HepG2 (cell line): ENCODE results near the gene SGIP1. TPM values are rescaled to one million over a fixed set of nuclear protein-coding genes. Genes with fewer than 3 reads are reported as not detected.

Experiments
- ATAC-seq: fragments of 200-7000 bp; cut with Tn5 transposase; 3 replicates; pipeline ENCODE4 v1.9.1; 2020; ENCODE audit warnings: mild to moderate bottlenecking, moderate library complexity
- BruUV-seq: library from RNA; stranded (reverse); fragments of 400-500 nt; replicated peaks from 2 replicates; lab custom pipeline; 2021; lab: Mats Ljungman, UMichigan
- CTCF ChIA-PET: fragments of 300-600 bp; formaldehyde crosslinking; extraction: SDS; loops from one replicate; lab custom pipeline; 2021; ENCODE audit warnings: low total read pairs, inconsistent platforms, low intra/inter-chr PET ratio; lab: Yijun Ruan, JAX
- POLR2A ChIA-PET: fragments of 350-600 bp; sonication (Branson Sonifier 250); formaldehyde crosslinking; loops from one replicate; lab custom pipeline; 2020; ENCODE audit warnings: antibody characterized with exemption, inconsistent platforms; lab: Yijun Ruan, JAX
- DNase-seq: peaks from one replicate; pipeline ENCODE4 v3.0.0-alpha.2; 2015; ENCODE audit warnings: low spot score
- FAIRE-seq: peaks from 3 replicates; lab custom pipeline; 2011; peaks lifted over from hg19 to GRCh38; lab: Jason Lieb, UNC
- H2AFZ ChIP-seq: one replicate; pipeline ENCODE4 v1.6.1; 2011; ENCODE audit warnings: low read length, inconsistent platforms
- H3K27ac ChIP-seq: fragments of 300-600 bp; 3 replicates; pipeline ENCODE4 v1.8.0; 2011; ENCODE audit warnings: mixed run types, mild to moderate bottlenecking, mixed read lengths, low read length, inconsistent platforms; ENCODE audit not compliant: insufficient read depth; ENCODE audit errors: extremely low read length
- H3K27me3 ChIP-seq, 2 experiments: fragments of 200-600 bp in 1 of 2; 2 replicates in 1 of 2; 3 replicates in 1 of 2; pipeline versions ENCODE4 v1.6.0 to v1.8.0; 2011; ENCODE audit warnings: low read length in 2 of 2, mild to moderate bottlenecking in 2 of 2, moderate library complexity in 2 of 2, inconsistent platforms in 1 of 2; ENCODE audit not compliant: insufficient read depth in 2 of 2, control insufficient read depth in 1 of 2
- H3K36me3 ChIP-seq, 2 experiments: fragments of 200-600 bp in 1 of 2; replicated peaks in 1 of 2; 2 replicates in 1 of 2; 3 replicates in 1 of 2; pipeline versions ENCODE4 v1.5.1 to v1.8.0; 2011; ENCODE audit warnings: low read length in 2 of 2, inconsistent platforms in 1 of 2; ENCODE audit not compliant: insufficient read depth in 2 of 2, control insufficient read depth in 1 of 2
- H3K4me1 ChIP-seq: 2 replicates; pipeline ENCODE4 v1.5.1; 2012; ENCODE audit warnings: low read length, inconsistent platforms; ENCODE audit not compliant: insufficient read depth
- H3K4me2 ChIP-seq: 2 replicates; pipeline ENCODE4 v1.6.0; 2011; ENCODE audit warnings: low read depth, low read length, inconsistent platforms
- H3K4me3 ChIP-seq, 3 experiments: fragments of 200-600 bp in 1 of 3; sonication (generic), shearing (Covaris generic) in 1 of 3; replicated peaks in 1 of 3; 2 replicates each; pipeline ENCODE4 v1.5.1; 2011 to 2016; ENCODE audit warnings: low read length in 3 of 3, inconsistent platforms in 2 of 3, low read depth in 2 of 3, mild to moderate bottlenecking in 2 of 3, control low read depth in 1 of 3, mixed read lengths in 1 of 3; ENCODE audit not compliant: insufficient read depth in 1 of 3
- H3K79me2 ChIP-seq: one replicate; pipeline ENCODE4 v1.6.1; 2011; ENCODE audit warnings: low read length, inconsistent platforms; ENCODE audit not compliant: insufficient read depth
- H3K9ac ChIP-seq: 2 replicates; pipeline ENCODE4 v1.6.0; 2011; ENCODE audit warnings: mild to moderate bottlenecking, low read depth, low read length, inconsistent platforms; ENCODE audit not compliant: insufficient read depth
- H3K9me3 ChIP-seq: 2 replicates; pipeline ENCODE4 v1.5.1; 2012; ENCODE audit warnings: mild to moderate bottlenecking, low read length
- H4K20me1 ChIP-seq: 2 replicates; pipeline ENCODE4 v1.6.0; 2011; ENCODE audit warnings: inconsistent platforms, mild to moderate bottlenecking, low read length, moderate library complexity; ENCODE audit not compliant: insufficient read depth
- ARNT2 ChIP-seq: sonication (generic); formaldehyde crosslinking; IDR thresholded peaks from 2 replicates; pipeline ENCODE4 v1.8.0; 2022; ENCODE audit warnings: mild to moderate bottlenecking, low read depth, missing genetic modification reagents, moderate library complexity
- GZF1 ChIP-seq: sonication (generic); formaldehyde crosslinking; IDR thresholded peaks from 2 replicates; pipeline ENCODE4 v1.5.1; 2020; ENCODE audit warnings: mild to moderate bottlenecking, missing genetic modification reagents
- NFKB2 ChIP-seq: sonication (generic); formaldehyde crosslinking; IDR thresholded peaks from 2 replicates; pipeline ENCODE4 v1.4.0; 2020; ENCODE audit warnings: missing genetic modification reagents, borderline replicate concordance
- PHF21A ChIP-seq: sonication (generic); formaldehyde crosslinking; IDR thresholded peaks from 2 replicates; pipeline ENCODE4 v1.5.0; 2020; ENCODE audit warnings: mild to moderate bottlenecking, missing genetic modification reagents
- PRMT3 ChIP-seq: sonication (generic); formaldehyde crosslinking; IDR thresholded peaks from 2 replicates; pipeline ENCODE4 v1.8.1; 2022; ENCODE audit warnings: low read depth, mild to moderate bottlenecking, moderate library complexity, missing genetic modification reagents, borderline replicate concordance
- ZBTB8A ChIP-seq: sonication (generic); formaldehyde crosslinking; IDR thresholded peaks from 2 replicates; pipeline ENCODE4 v1.4.0; 2020; ENCODE audit warnings: mild to moderate bottlenecking, low read depth, missing genetic modification reagents, borderline replicate concordance
- ZNF549 ChIP-seq: sonication (generic); formaldehyde crosslinking; IDR thresholded peaks from 2 replicates; pipeline ENCODE4 v1.5.0; 2020; ENCODE audit warnings: missing genetic modification reagents
- WGBS: methylation state at CpG from one replicate; pipeline ENCODE4 v1.1.6; 2017; ENCODE audit warnings: low lambda C conversion rate; 5-methylcytosine and 5-hydroxymethylcytosine counted together
- in situ Hi-C: cut with HindIII; loops from 2 replicates; pipeline ENCODE4 v1.10.0; 2017; ENCODE audit warnings: low pct_unique_long_range_greater_than_20kb; ENCODE audit not compliant: extremely low pct_ligation_motif_present
- intact Hi-C: fragments of 100-400 bp; cut with micrococcal nuclease; formaldehyde crosslinking; loops from one replicate; pipeline ENCODE4 v1.10.0; 2022; ENCODE audit not compliant: unreplicated experiment
- polyA plus RNA-seq, 8 experiments: library from polyadenylated mRNA; depleted of rRNA in 3 of 8; stranded (reverse) in 7 of 8; unstranded in 1 of 8; fragments of >200 nt; fragmentation: Illumina TruSeq in 4 of 8; extraction: Trizol in 4 of 8; gene quantifications; 2 replicates each; pipeline versions ENCODE4 v1.2.1 to v1.2.3, GENCODE V29; 2011 to 2016; ENCODE audit warnings: low read depth in 4 of 8, missing spikeins in 1 of 8, mixed read lengths in 1 of 8; ENCODE audit not compliant: insufficient read depth in 1 of 8
- total RNA-seq, 5 experiments: library from RNA; depleted of rRNA; stranded (reverse); fragments of >200 nt; fragmentation: Illumina TruSeq; extraction: Trizol; gene quantifications; 2 replicates each; pipeline ENCODE4 v1.2.3, GENCODE V29; 2016; ENCODE audit warnings: low read depth in 1 of 5
- TF ChIP-seq, protein P1 (sequence below): sonication (generic); formaldehyde crosslinking; IDR thresholded peaks from 2 replicates; pipeline ENCODE4 v1.4.0; 2020; ENCODE audit warnings: missing genetic modification reagents, borderline replicate concordance
- TF ChIP-seq, protein P2 (sequence below): sonication (generic); formaldehyde crosslinking; conservative IDR thresholded peaks from 2 replicates; pipeline ENCODE4 v1.8.1; 2023; ENCODE audit warnings: missing genetic modification reagents
- TF ChIP-seq, protein P3 (sequence below): sonication (generic); formaldehyde crosslinking; IDR thresholded peaks from 2 replicates; pipeline ENCODE4 v1.4.0; 2020; ENCODE audit warnings: mild to moderate bottlenecking, missing genetic modification reagents

SGIP1 gene
- total and polyA plus RNA-seq, 2 of the 13 experiments (the other 11 are each of a cell fraction or from before 2014, with no cell fraction given) = not detected

DNA sequence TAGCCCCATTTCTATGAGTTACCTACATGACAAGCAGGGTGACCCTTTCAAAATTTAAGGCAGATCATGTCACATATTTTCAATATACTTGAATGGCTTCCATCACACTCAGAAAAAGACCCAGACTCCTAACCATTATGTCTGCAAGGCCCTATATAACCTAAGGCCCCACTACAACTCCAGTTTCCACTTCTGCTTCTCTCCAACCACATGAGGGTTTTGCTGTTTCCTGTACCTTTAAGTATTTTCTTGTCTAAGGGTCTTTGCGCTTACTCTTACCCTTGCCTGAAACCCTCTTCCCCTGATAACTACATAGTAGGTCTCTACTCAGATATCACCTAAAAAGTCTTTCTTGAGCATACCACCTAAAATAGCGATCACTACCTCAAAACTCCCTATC lies 46.1 kb downstream of the SGIP1 start:
- no TSS peak for BruUV-seq
- ATAC-seq = no peak
- H3K4me1 ChIP-seq = peaks cover 20% of the 10 kb centered on the region
- no peak overlapping the region for H3K4me2 ChIP-seq
- H2AFZ ChIP-seq = no peak overlapping the region
- no peaks in the 10 kb centered on the region; a peak in 1 of 5 replicates for H3K27me3 ChIP-seq
- H4K20me1 ChIP-seq = no peaks in the 10 kb centered on the region
- no peaks in the 10 kb centered on the region for H3K79me2 ChIP-seq
- POLR2A ChIA-PET = no interaction called here
- in situ Hi-C loops (no loop called here), intact Hi-C loops (no loop called here)
- DNase-seq = no peak
- no peak overlapping the region for H3K27ac ChIP-seq
- no peak for FAIRE-seq
- 52% methylated on average over 2 of the region's 2 CpGs for WGBS
- H3K9ac ChIP-seq = no peak overlapping the region
- H3K36me3 ChIP-seq = no peaks in the 10 kb centered on the region
- no peak overlapping the region for H3K4me3 ChIP-seq
- CTCF ChIA-PET = no interaction called here
- H3K9me3 ChIP-seq = no peaks in the 10 kb centered on the region
- TF ChIP-seq ZNF549 (no peak), PHF21A (no peak), ZBTB8A (no peak), GZF1 (CRISPR knock-in tag) (no peak), NFKB2 (CRISPR knock-in tag) (no peak), PRMT3 (CRISPR knock-in tag) (no peak), ARNT2 (CRISPR knock-in tag) (no peak)
- TF ChIP-seq, protein P1, sequence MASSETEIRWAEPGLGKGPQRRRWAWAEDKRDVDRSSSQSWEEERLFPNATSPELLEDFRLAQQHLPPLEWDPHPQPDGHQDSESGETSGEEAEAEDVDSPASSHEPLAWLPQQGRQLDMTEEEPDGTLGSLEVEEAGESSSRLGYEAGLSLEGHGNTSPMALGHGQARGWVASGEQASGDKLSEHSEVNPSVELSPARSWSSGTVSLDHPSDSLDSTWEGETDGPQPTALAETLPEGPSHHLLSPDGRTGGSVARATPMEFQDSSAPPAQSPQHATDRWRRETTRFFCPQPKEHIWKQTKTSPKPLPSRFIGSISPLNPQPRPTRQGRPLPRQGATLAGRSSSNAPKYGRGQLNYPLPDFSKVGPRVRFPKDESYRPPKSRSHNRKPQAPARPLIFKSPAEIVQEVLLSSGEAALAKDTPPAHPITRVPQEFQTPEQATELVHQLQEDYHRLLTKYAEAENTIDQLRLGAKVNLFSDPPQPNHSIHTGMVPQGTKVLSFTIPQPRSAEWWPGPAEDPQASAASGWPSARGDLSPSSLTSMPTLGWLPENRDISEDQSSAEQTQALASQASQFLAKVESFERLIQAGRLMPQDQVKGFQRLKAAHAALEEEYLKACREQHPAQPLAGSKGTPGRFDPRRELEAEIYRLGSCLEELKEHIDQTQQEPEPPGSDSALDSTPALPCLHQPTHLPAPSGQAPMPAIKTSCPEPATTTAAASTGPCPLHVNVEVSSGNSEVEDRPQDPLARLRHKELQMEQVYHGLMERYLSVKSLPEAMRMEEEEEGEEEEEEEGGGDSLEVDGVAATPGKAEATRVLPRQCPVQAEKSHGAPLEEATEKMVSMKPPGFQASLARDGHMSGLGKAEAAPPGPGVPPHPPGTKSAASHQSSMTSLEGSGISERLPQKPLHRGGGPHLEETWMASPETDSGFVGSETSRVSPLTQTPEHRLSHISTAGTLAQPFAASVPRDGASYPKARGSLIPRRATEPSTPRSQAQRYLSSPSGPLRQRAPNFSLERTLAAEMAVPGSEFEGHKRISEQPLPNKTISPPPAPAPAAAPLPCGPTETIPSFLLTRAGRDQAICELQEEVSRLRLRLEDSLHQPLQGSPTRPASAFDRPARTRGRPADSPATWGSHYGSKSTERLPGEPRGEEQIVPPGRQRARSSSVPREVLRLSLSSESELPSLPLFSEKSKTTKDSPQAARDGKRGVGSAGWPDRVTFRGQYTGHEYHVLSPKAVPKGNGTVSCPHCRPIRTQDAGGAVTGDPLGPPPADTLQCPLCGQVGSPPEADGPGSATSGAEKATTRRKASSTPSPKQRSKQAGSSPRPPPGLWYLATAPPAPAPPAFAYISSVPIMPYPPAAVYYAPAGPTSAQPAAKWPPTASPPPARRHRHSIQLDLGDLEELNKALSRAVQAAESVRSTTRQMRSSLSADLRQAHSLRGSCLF (CRISPR knock-in tag) = no peak
- TF ChIP-seq, protein P2, sequence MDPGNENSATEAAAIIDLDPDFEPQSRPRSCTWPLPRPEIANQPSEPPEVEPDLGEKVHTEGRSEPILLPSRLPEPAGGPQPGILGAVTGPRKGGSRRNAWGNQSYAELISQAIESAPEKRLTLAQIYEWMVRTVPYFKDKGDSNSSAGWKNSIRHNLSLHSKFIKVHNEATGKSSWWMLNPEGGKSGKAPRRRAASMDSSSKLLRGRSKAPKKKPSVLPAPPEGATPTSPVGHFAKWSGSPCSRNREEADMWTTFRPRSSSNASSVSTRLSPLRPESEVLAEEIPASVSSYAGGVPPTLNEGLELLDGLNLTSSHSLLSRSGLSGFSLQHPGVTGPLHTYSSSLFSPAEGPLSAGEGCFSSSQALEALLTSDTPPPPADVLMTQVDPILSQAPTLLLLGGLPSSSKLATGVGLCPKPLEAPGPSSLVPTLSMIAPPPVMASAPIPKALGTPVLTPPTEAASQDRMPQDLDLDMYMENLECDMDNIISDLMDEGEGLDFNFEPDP (CRISPR knock-in tag) = no peak
- TF ChIP-seq, protein P3, sequence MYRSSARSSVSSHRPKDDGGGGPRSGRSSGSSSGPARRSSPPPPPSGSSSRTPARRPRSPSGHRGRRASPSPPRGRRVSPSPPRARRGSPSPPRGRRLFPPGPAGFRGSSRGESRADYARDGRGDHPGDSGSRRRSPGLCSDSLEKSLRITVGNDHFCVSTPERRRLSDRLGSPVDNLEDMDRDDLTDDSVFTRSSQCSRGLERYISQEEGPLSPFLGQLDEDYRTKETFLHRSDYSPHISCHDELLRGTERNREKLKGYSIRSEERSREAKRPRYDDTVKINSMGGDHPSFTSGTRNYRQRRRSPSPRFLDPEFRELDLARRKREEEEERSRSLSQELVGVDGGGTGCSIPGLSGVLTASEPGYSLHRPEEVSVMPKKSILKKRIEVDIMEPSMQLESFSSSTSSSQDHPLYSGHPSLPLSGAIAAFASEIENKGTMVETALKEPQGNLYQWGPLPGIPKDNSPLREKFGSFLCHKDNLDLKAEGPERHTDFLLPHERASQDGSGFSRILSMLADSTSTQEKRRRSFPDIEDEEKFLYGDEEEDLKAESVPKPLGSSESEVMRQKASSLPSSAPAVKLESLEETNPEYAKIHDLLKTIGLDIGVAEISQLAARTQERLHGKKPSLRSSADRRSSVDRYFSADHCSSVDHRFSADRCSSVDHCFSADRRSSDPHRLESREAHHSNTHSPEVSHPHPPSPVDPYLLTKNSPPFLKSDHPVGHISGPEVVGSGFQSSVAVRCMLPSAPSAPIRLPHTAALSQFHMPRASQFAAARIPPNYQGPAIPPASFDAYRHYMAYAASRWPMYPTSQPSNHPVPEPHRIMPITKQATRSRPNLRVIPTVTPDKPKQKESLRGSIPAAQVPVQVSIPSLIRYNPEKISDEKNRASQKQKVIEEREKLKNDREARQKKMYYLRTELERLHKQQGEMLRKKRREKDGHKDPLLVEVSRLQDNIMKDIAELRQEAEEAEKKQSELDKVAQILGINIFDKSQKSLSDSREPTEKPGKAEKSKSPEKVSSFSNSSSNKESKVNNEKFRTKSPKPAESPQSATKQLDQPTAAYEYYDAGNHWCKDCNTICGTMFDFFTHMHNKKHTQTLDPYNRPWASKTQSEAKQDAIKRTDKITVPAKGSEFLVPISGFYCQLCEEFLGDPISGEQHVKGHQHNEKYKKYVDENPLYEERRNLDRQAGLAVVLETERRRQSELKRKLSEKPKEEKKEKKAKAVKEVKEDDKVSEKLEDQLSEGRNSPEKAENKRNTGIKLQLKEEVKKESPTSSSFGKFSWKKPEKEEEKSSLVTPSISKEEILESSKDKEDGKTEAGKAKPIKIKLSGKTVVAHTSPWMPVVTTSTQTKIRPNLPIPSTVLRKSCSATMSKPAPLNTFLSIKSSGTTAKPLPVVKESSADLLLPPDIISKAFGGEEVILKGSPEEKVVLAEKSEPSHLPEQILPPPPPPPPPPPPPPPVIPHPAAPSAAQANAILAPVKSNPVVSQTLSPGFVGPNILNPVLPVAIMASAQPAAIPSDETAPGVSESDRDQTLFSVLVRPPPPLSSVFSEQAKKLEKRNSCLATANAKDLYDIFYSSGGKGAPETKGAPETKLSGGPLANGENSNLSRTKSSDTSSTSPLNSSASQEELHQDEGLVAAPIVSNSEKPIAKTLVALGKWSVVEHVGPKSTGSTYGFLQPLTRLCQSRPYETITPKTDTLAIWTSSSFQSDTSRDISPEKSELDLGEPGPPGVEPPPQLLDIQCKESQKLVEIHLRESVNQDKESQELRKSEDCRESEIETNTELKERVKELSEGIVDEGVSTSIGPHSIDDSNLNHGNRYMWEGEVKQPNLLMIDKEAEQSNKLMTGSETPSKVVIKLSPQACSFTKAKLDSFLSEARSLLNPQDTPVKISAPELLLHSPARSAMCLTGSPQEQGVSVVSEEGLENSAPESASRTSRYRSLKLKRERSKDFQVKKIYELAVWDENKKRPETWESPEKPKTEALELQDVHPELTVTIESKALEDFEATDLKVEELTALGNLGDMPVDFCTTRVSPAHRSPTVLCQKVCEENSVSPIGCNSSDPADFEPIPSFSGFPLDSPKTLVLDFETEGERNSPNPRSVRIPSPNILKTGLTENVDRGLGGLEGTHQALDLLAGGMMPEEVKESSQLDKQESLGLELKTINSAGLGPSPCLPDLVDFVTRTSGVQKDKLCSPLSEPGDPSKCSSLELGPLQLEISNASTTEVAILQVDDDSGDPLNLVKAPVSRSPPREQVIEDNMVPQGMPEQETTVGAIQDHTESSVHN (CRISPR knock-in tag) = no peak
